Measurements from ENCODE around the gene SPARCL1. TPM values are rescaled to one million over a fixed set of nuclear protein-coding genes. Genes with fewer than 3 reads are reported as not detected.

The SPARCL1 gene
- total and polyA plus RNA-seq, 10 of the 15 experiments (the other 5 are each of a cell fraction or from before 2014, with no cell fraction given) = 0.10 to 1.1 TPM; not detected in 8

DNA sequence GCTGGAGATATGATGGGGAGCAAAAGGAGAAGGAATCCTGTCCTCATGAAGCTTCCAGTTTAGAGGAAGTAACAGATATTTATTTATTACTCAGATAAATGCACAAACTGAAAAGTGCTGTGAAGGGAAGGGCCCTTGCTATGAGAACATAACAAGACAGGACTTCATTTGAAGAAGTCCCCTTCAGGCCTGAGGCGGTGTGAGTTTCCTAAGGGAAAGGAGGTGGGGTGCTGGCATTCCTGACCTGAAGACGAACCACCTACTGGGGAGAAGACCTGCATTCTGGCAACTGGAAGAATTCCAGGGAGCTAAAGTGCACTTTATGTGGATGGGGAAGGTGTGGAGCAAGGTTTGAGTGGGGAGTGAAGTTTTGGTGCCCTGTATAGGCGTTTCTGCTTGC, 15.9 kb upstream of the SPARCL1 start:
- ChIA-PET CTCF (interaction anchor here (0.6 to 1.6 kb wide), 2 partner anchors 12 to 35 kb away, joined by 3 to 4 read pairs; no protein-coding TSS in a partner anchor), SMC1A (ENCODE audit: uncharacterized antibody, unreplicated experiment) (no interaction called here), RAD21 (ENCODE audit: unreplicated experiment) (interaction anchor here (0.7 kb wide), 1 partner anchor 664 kb away, joined by 3 read pairs; no protein-coding TSS in a partner anchor), POLR2A (no interaction called here)
- Histone ChIP-seq H3K79me2 (ENCODE audit: control insufficient read depth, insufficient read depth, low read length) (no peaks in the 10 kb centered on the region), H4K20me1 (ENCODE audit: control insufficient read depth, insufficient read depth) (no peaks in the 10 kb centered on the region), H3K27ac (ENCODE audit: control insufficient read depth, insufficient read depth) (no peak overlapping the region), H3K36me3 (ENCODE audit: control insufficient read depth in 2 of 2, insufficient read depth in 2 of 2, low read length in 1 of 2) (no peaks in the 10 kb centered on the region), H3K27me3 (replicated peaks in 1 of 2; ENCODE audit: control insufficient read depth in 2 of 2, insufficient read depth in 2 of 2, low read length in 1 of 2) (no peaks in the 10 kb centered on the region; a peak in 1 of 4 replicates), H2AFZ (ENCODE audit: control insufficient read depth, low read depth, low read length) (no peak overlapping the region), H3K4me1 (ENCODE audit: control insufficient read depth, insufficient read depth, low read length) (no peaks in the 10 kb centered on the region), H3K9me3 (replicated peaks; ENCODE audit: control insufficient read depth, insufficient read depth, low read length) (no peaks in the 10 kb centered on the region), H3K9ac (ENCODE audit: control insufficient read depth, insufficient read depth, low read length) (no peak overlapping the region), H3K4me3 (no peak overlapping the region), H3K4me2 (ENCODE audit: control insufficient read depth, insufficient read depth) (no peak overlapping the region)
- intact Hi-C loops (cut with micrococcal nuclease; ENCODE audit: unreplicated experiment) (no loop called here), in situ Hi-C loops (cut with MboI) (no loop called here)
- ATAC-seq (no peak), FAIRE-seq (no peak), DNase-seq (ENCODE audit: low read depth, low spot score) (no peak)
- no peak for TF ChIP-seq CEBPB (IDR thresholded peaks at IDR 0.05; ENCODE audit: borderline replicate concordance in 1 of 2, low read depth in 2 of 2, low read length in 2 of 2)
- TF ChIP-seq CHD2 (IDR thresholded peaks at IDR 0.05; ENCODE audit: borderline replicate concordance, low read depth, low read length) = no peak
- no peak for TF ChIP-seq DPF2 (IDR thresholded peaks at IDR 0.05)
- no peak for TF ChIP-seq NR2F1 (conservative IDR thresholded peaks at IDR 0.05)
- TF ChIP-seq RBBP5 (conservative IDR thresholded peaks at IDR 0.05) = no peak
- TF ChIP-seq KAT2A (conservative IDR thresholded peaks at IDR 0.05; ENCODE audit: control insufficient read depth, low read depth, low read length) = no peak
- TF ChIP-seq, protein P1, sequence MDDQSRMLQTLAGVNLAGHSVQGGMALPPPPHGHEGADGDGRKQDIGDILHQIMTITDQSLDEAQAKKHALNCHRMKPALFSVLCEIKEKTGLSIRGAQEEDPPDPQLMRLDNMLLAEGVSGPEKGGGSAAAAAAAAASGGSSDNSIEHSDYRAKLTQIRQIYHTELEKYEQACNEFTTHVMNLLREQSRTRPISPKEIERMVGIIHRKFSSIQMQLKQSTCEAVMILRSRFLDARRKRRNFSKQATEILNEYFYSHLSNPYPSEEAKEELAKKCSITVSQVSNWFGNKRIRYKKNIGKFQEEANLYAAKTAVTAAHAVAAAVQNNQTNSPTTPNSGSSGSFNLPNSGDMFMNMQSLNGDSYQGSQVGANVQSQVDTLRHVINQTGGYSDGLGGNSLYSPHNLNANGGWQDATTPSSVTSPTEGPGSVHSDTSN (IDR thresholded peaks at IDR 0.05; ENCODE audit: insufficient replicate concordance, low read depth, low read length) = no peak
- no peak for TF ChIP-seq SREBF1 (IDR thresholded peaks at IDR 0.05; ENCODE audit: low read length)
- BruUV-seq (replicated peaks) = no TSS peak
- WGBS (ENCODE audit: insufficient coverage, insufficient replicate concordance, low lambda C conversion rate, missing lambda C conversion rate) = 6% methylated on average over 3 of the region's 3 CpGs

Measured in GM12878 (cell line).